Endothelial cell of umbilical vein (primary cell): ENCODE data around the gene WRAP53. TPM values are rescaled to one million over a fixed set of nuclear protein-coding genes. Genes with fewer than 3 reads are reported as not detected.

ENCODE experiments used
- BruUV-seq: library from RNA; stranded (reverse); fragments of 400-500 nt; replicated peaks from 2 replicates; lab custom pipeline; 2021; lab: Mats Ljungman, UMichigan
- CTCF ChIA-PET: fragments of 300-600, 350-600 bp; sonication (Branson Sonifier 250); formaldehyde crosslinking; loops from one replicate; lab custom pipeline; 2021; ENCODE audit warnings: antibody characterized with exemption, inconsistent platforms; lab: Charles Lee
- POLR2A ChIA-PET: fragments of 300-600, 350-600 bp; sonication (Branson Sonifier 250); formaldehyde crosslinking; loops from one replicate; lab custom pipeline; 2021; ENCODE audit warnings: antibody characterized with exemption, inconsistent platforms; lab: Charles Lee
- DNase-seq: peaks from one replicate; pipeline ENCODE4 v3.0.0-alpha.2; 2011; ENCODE audit warnings: low read depth, low spot score
- FAIRE-seq: peaks from 2 replicates; lab custom pipeline; 2011; peaks lifted over from hg19 to GRCh38; lab: Jason Lieb, UNC
- H2AFZ ChIP-seq: 2 replicates; pipeline ENCODE4 v1.6.0; 2012; ENCODE audit warnings: low read depth, low read length, control low read depth, inconsistent platforms
- H3K27ac ChIP-seq: 2 replicates; pipeline ENCODE4 v1.5.1; 2011; ENCODE audit warnings: low read depth, mild to moderate bottlenecking, control low read depth, low read length, moderate library complexity; ENCODE audit not compliant: insufficient read depth
- H3K27me3 ChIP-seq, 2 experiments: 2 replicates each; pipeline versions ENCODE4 v1.6.0 to v1.6.1; 2011; ENCODE audit warnings: low read length in 2 of 2, mixed read lengths in 1 of 2; ENCODE audit not compliant: control insufficient read depth in 2 of 2, insufficient read depth in 2 of 2
- H3K36me3 ChIP-seq, 2 experiments: 2 replicates in 1 of 2; 3 replicates in 1 of 2; pipeline ENCODE4 v1.5.1; 2011; ENCODE audit warnings: low read length in 2 of 2, mild to moderate bottlenecking in 1 of 2, moderate library complexity in 1 of 2; ENCODE audit not compliant: control insufficient read depth in 2 of 2, insufficient read depth in 2 of 2; ENCODE audit errors: extremely low read depth in 1 of 2
- H3K4me1 ChIP-seq: 3 replicates; pipeline ENCODE4 v1.5.1; 2011; ENCODE audit warnings: mild to moderate bottlenecking, low read length; ENCODE audit not compliant: control insufficient read depth, insufficient read depth; ENCODE audit errors: extremely low read depth
- H3K4me2 ChIP-seq: 2 replicates; pipeline ENCODE4 v1.6.1; 2011; ENCODE audit warnings: low read length, control low read depth, mixed read lengths; ENCODE audit not compliant: insufficient read depth
- H3K4me3 ChIP-seq, 3 experiments: fragments of 200-600 bp in 1 of 3; sonication (generic), shearing (Covaris generic) in 1 of 3; replicated peaks in 1 of 3; 2 replicates each; pipeline ENCODE4 v1.5.1; 2011 to 2016; ENCODE audit warnings: control low read depth in 3 of 3, low read length in 3 of 3, mild to moderate bottlenecking in 2 of 3, inconsistent platforms in 1 of 3, low read depth in 1 of 3, moderate library complexity in 1 of 3; ENCODE audit not compliant: insufficient read depth in 1 of 3
- H3K79me2 ChIP-seq: 2 replicates; pipeline ENCODE4 v1.6.0; 2012; ENCODE audit warnings: low read length, inconsistent platforms; ENCODE audit not compliant: control insufficient read depth, insufficient read depth
- H3K9ac ChIP-seq: replicated peaks from 2 replicates; pipeline ENCODE3; 2011; ENCODE audit warnings: low read length, control low read depth; ENCODE audit not compliant: insufficient read depth; ENCODE audit errors: extremely low read depth
- H3K9me1 ChIP-seq: replicated peaks from 3 replicates; pipeline ENCODE4 v1.6.0; 2011; ENCODE audit warnings: mild to moderate bottlenecking, low read length; ENCODE audit not compliant: control insufficient read depth, insufficient read depth; ENCODE audit errors: extremely low read depth
- H3K9me3 ChIP-seq: replicated peaks from 2 replicates; pipeline ENCODE4 v1.5.1; 2012; ENCODE audit warnings: low read length, inconsistent platforms; ENCODE audit not compliant: control insufficient read depth, insufficient read depth
- H4K20me1 ChIP-seq: replicated peaks from 2 replicates; pipeline ENCODE3; 2011; ENCODE audit warnings: mild to moderate bottlenecking, low read length; ENCODE audit not compliant: control insufficient read depth, insufficient read depth; ENCODE audit errors: extremely low read depth
- EZH2 ChIP-seq: IDR thresholded peaks from 2 replicates; pipeline ENCODE4 v1.6.1; 2012; ENCODE audit warnings: borderline replicate concordance, low read depth, mild to moderate bottlenecking, moderate library complexity, low read length, inconsistent platforms; ENCODE audit not compliant: severe bottlenecking
- GATA2 ChIP-seq: IDR thresholded peaks from 2 replicates; pipeline ENCODE4 v1.7.0; 2011; ENCODE audit warnings: low read depth, mild to moderate bottlenecking, moderate library complexity, mixed read lengths, low read length; ENCODE audit not compliant: insufficient read length, insufficient read depth
- POLR2AphosphoS5 ChIP-seq: IDR thresholded peaks from 2 replicates; pipeline ENCODE4 v1.6.1; 2012; ENCODE audit warnings: low read depth, mild to moderate bottlenecking, control low read depth, low read length, moderate library complexity; ENCODE audit not compliant: insufficient read depth
- dilution Hi-C: fragments of 300-500 bp; cut with MboI; formaldehyde crosslinking; loops from one replicate; pipeline ENCODE4 v1.15.0; 2019; ENCODE audit warnings: low sequenced_read_pairs; ENCODE audit not compliant: extremely low pct_ligation_motif_present
- intact Hi-C: fragments of 100-400 bp; cut with micrococcal nuclease; formaldehyde crosslinking; loops from one replicate; pipeline ENCODE4 v1.10.0; 2022
- polyA plus RNA-seq, 4 experiments: library from polyadenylated mRNA; depleted of rRNA in 3 of 4; stranded (reverse) in 3 of 4; unstranded in 1 of 4; fragments of >200 nt; gene quantifications; 2 replicates each; pipeline versions ENCODE4 v1.2.1 to v1.2.3, GENCODE V29; 2011 to 2012; ENCODE audit warnings: missing spikeins in 1 of 4
- total RNA-seq: library from RNA; stranded (reverse); gene quantifications from 2 replicates; pipeline ENCODE4 v1.2.3, GENCODE V29; 2021
- TF ChIP-seq, protein P1 (sequence below), 2 donors: IDR thresholded peaks; 1 replicate in 1 of 2; 2 replicates in 1 of 2; pipeline ENCODE4 v1.5.1; 2011; ENCODE audit warnings: low read length in 2 of 2, mild to moderate bottlenecking in 2 of 2, moderate library complexity in 2 of 2, control low read depth in 1 of 2, inconsistent platforms in 1 of 2, low read depth in 1 of 2; ENCODE audit not compliant: insufficient read depth in 1 of 2; ENCODE audit errors: extremely low read depth in 1 of 2

The WRAP53 gene
- total and polyA plus RNA-seq, 2 donors (not counting 3 experiments of a cell fraction or from before 2014, with no cell fraction given), result 17.9 to 28.0 TPM

DNA sequence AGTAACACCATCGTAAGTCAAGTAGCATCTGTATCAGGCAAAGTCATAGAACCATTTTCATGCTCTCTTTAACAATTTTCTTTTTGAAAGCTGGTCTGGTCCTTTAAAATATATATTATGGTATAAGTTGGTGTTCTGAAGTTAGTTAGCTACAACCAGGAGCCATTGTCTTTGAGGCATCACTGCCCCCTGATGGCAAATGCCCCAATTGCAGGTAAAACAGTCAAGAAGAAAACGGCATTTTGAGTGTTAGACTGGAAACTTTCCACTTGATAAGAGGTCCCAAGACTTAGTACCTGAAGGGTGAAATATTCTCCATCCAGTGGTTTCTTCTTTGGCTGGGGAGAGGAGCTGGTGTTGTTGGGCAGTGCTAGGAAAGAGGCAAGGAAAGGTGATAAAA, 15.0 kb upstream of the WRAP53 start:
- no peaks in the 10 kb centered on the region for H3K9me1 ChIP-seq
- H3K36me3 ChIP-seq, result peaks cover 19 to 38% of the 10 kb centered on the region in 2 experiments
- peaks cover 15% of the 10 kb centered on the region for H3K4me1 ChIP-seq
- no peak overlapping the region for H3K27ac ChIP-seq
- no peak overlapping the region for H3K4me3 ChIP-seq
- no peaks in the 10 kb centered on the region for H3K27me3 ChIP-seq
- TF ChIP-seq, protein P1, sequence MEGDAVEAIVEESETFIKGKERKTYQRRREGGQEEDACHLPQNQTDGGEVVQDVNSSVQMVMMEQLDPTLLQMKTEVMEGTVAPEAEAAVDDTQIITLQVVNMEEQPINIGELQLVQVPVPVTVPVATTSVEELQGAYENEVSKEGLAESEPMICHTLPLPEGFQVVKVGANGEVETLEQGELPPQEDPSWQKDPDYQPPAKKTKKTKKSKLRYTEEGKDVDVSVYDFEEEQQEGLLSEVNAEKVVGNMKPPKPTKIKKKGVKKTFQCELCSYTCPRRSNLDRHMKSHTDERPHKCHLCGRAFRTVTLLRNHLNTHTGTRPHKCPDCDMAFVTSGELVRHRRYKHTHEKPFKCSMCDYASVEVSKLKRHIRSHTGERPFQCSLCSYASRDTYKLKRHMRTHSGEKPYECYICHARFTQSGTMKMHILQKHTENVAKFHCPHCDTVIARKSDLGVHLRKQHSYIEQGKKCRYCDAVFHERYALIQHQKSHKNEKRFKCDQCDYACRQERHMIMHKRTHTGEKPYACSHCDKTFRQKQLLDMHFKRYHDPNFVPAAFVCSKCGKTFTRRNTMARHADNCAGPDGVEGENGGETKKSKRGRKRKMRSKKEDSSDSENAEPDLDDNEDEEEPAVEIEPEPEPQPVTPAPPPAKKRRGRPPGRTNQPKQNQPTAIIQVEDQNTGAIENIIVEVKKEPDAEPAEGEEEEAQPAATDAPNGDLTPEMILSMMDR (IDR thresholded peaks at IDR 0.05; ENCODE audit: extremely low read depth in 1 of 2, insufficient read depth in 1 of 2, low read depth in 1 of 2, low read length in 2 of 2), result peak; percentile 25 to 32
- TF ChIP-seq EZH2, result no peak
- TF ChIP-seq GATA2, result no peak
- dilution Hi-C loops (no loop called here), intact Hi-C loops (no loop called here)
- no peak overlapping the region for H3K9ac ChIP-seq
- POLR2A ChIA-PET, result no interaction called here
- FAIRE-seq (no peak), DNase-seq (no peak)
- no peaks in the 10 kb centered on the region for H3K9me3 ChIP-seq
- CTCF ChIA-PET, result interaction anchor here (1.2 kb wide), 4 partner anchors 11 to 84 kb away, joined by 4 to 9 read pairs (median 4); partner anchors contain the start of genes ATP1B2, TP53 and WRAP53
- no peaks in the 10 kb centered on the region for H3K79me2 ChIP-seq
- H4K20me1 ChIP-seq, result peaks cover 2% of the 10 kb centered on the region
- BruUV-seq, result no TSS peak
- H3K4me2 ChIP-seq, result no peak overlapping the region
- no peak overlapping the region for H2AFZ ChIP-seq

DNA sequence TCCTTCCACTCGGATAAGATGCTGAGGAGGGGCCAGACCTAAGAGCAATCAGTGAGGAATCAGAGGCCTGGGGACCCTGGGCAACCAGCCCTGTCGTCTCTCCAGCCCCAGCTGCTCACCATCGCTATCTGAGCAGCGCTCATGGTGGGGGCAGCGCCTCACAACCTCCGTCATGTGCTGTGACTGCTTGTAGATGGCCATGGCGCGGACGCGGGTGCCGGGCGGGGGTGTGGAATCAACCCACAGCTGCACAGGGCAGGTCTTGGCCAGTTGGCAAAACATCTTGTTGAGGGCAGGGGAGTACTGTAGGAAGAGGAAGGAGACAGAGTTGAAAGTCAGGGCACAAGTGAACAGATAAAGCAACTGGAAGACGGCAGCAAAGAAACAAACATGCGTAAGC, 13.3 kb upstream of the WRAP53 start:
- no TSS peak for BruUV-seq
- no peak for TF ChIP-seq POLR2AphosphoS5
- peaks cover 2% of the 10 kb centered on the region for H4K20me1 ChIP-seq
- FAIRE-seq (no peak), DNase-seq (no peak)
- no peak overlapping the region for H3K9ac ChIP-seq
- POLR2A ChIA-PET, result no interaction called here
- dilution Hi-C loops (no loop called here), intact Hi-C loops (no loop called here)
- H3K27ac ChIP-seq, result no peak overlapping the region
- peaks cover 15% of the 10 kb centered on the region for H3K4me1 ChIP-seq
- peaks cover 19 to 27% of the 10 kb centered on the region in 2 experiments for H3K36me3 ChIP-seq
- H3K9me3 ChIP-seq, result no peaks in the 10 kb centered on the region
- H3K4me2 ChIP-seq, result no peak overlapping the region
- no peaks in the 10 kb centered on the region for H3K9me1 ChIP-seq
- no peaks in the 10 kb centered on the region for H3K27me3 ChIP-seq
- no peak overlapping the region for H3K4me3 ChIP-seq
- no peak overlapping the region for H2AFZ ChIP-seq
- H3K79me2 ChIP-seq, result no peaks in the 10 kb centered on the region
- CTCF ChIA-PET, result interaction anchor here (0.9 kb wide), 1 partner anchor 13 kb away, joined by 4 read pairs; the partner anchor contains the start of gene WRAP53
